Spinal cord (tissue), 10 donors: ENCODE measurements around the gene IFIH1. TPM values are rescaled to one million over a fixed set of nuclear protein-coding genes. Genes with fewer than 3 reads are reported as not detected.

Experiments
- DNase-seq, 6 donors: peaks; one replicate each; pipeline versions ENCODE4 v3.0.0 to v3.0.0-alpha.2; 2013 to 2015; ENCODE audit warnings: low spot score in 6 of 6, low read depth in 4 of 6
- H3K27ac ChIP-seq: one replicate; pipeline ENCODE4 v1.5.1; 2013; ENCODE audit warnings: low read depth, low read length, control low read depth
- H3K27me3 ChIP-seq: one replicate; pipeline ENCODE4 v1.6.1; 2013; ENCODE audit warnings: low read length; ENCODE audit not compliant: control insufficient read depth, insufficient read depth
- H3K36me3 ChIP-seq: one replicate; pipeline ENCODE4 v1.6.1; 2013; ENCODE audit warnings: low read length; ENCODE audit not compliant: control insufficient read depth, insufficient read depth
- H3K4me1 ChIP-seq: one replicate; pipeline ENCODE4 v1.6.1; 2013; ENCODE audit warnings: low read length; ENCODE audit not compliant: control insufficient read depth, insufficient read depth
- H3K4me3 ChIP-seq: one replicate; pipeline ENCODE4 v1.5.1; 2013; ENCODE audit warnings: low read depth, low read length, control low read depth
- H3K9me3 ChIP-seq: one replicate; pipeline ENCODE4 v1.6.1; 2013; ENCODE audit warnings: low read length; ENCODE audit not compliant: control insufficient read depth, insufficient read depth
- WGBS: methylation state at CpG from one replicate; pipeline ENCODE4 v1.1.5; 2013; ENCODE audit warnings: missing lambda C conversion rate; ENCODE audit not compliant: insufficient coverage; 5-methylcytosine and 5-hydroxymethylcytosine counted together
- polyA plus RNA-seq, 2 donors: library from polyadenylated mRNA; unstranded; fragments of 120-200 nt; gene quantifications; one replicate each; pipeline ENCODE4 v1.2.1, GENCODE V29; 2013; ENCODE audit not compliant: insufficient read length in 2 of 2
- total RNA-seq, 2 donors: library from RNA; depleted of rRNA in 1 of 2; stranded (reverse); fragments of 120-200 nt in 1 of 2; fragments of >200 nt in 1 of 2; gene quantifications; one replicate each; pipeline versions ENCODE4 v1.2.3 to v1.2.4, GENCODE V29; 2013 to 2014
- donor health status: healthy.

IFIH1 gene
- total and polyA plus RNA-seq, 4 donors, result 4.9 to 9.3 (median 7.6) TPM

GRCh38 chr2:162265666-162266459 is 52.6 kb downstream of the IFIH1 start:
- no peak overlapping the region for H3K27ac ChIP-seq
- WGBS, result 81% methylated on average over 4 of the region's 7 CpGs
- H3K9me3 ChIP-seq, result no peaks in the 10 kb centered on the region
- no peak for DNase-seq
- no peaks in the 10 kb centered on the region for H3K36me3 ChIP-seq
- H3K4me3 ChIP-seq, result no peak overlapping the region
- H3K27me3 ChIP-seq, result no peaks in the 10 kb centered on the region
- no peaks in the 10 kb centered on the region for H3K4me1 ChIP-seq

- H3K4me1 ChIP-seq, result no peaks in the 10 kb centered on the region
- no peaks in the 10 kb centered on the region for H3K9me3 ChIP-seq
- H3K27me3 ChIP-seq, result no peaks in the 10 kb centered on the region
- no peak overlapping the region for H3K4me3 ChIP-seq
- H3K36me3 ChIP-seq, result no peaks in the 10 kb centered on the region
- H3K27ac ChIP-seq, result no peak overlapping the region
- no peak for DNase-seq
- WGBS, result 69% methylated on average over 3 of the region's 4 CpGs
Measured at GRCh38 chr2:162261032-162261945, 57.2 kb downstream of the IFIH1 start.

GRCh38 chr2:162258686-162259085 is 59.8 kb downstream of the IFIH1 start:
- H3K36me3 ChIP-seq, result no peaks in the 10 kb centered on the region
- H3K27me3 ChIP-seq, result no peaks in the 10 kb centered on the region
- no peak for DNase-seq
- no peaks in the 10 kb centered on the region for H3K4me1 ChIP-seq
- no peaks in the 10 kb centered on the region for H3K9me3 ChIP-seq
- H3K27ac ChIP-seq, result no peak overlapping the region
- H3K4me3 ChIP-seq, result no peak overlapping the region
- WGBS, result 100% methylated on average over 1 of the region's 2 CpGs

- no peak for DNase-seq
- no peak overlapping the region for H3K4me3 ChIP-seq
Measured at GRCh38 chr2:162258169-162258568, 60.3 kb downstream of the IFIH1 start.

GRCh38 chr2:162257425-162257824 is 61.1 kb downstream of the IFIH1 start:
- no peaks in the 10 kb centered on the region for H3K4me1 ChIP-seq
- H3K27ac ChIP-seq, result no peak overlapping the region
- no peak overlapping the region for H3K4me3 ChIP-seq
- H3K27me3 ChIP-seq, result no peaks in the 10 kb centered on the region
- H3K36me3 ChIP-seq, result no peaks in the 10 kb centered on the region
- WGBS, result no CpG with 5 or more reads among the region's 1 CpG
- H3K9me3 ChIP-seq, result no peaks in the 10 kb centered on the region
- no peak for DNase-seq

More at GRCh38 chr2:162258169-162258568, 60.3 kb downstream of the IFIH1 start:
- 100% methylated on average over 1 of the region's 4 CpGs for WGBS
- Histone ChIP-seq H3K9me3 (no peaks in the 10 kb centered on the region), H3K36me3 (no peaks in the 10 kb centered on the region), H3K27ac (no peak overlapping the region), H3K4me1 (no peaks in the 10 kb centered on the region), H3K27me3 (no peaks in the 10 kb centered on the region)

GRCh38 chr2:162256591-162256991 is 61.9 kb downstream of the IFIH1 start:
- Histone ChIP-seq H3K4me1 (no peaks in the 10 kb centered on the region), H3K4me3 (no peak overlapping the region), H3K9me3 (no peaks in the 10 kb centered on the region), H3K27ac (no peak overlapping the region), H3K27me3 (no peaks in the 10 kb centered on the region), H3K36me3 (no peaks in the 10 kb centered on the region)
- no peak for DNase-seq
- 86% methylated on average over 2 of the region's 2 CpGs for WGBS

GRCh38 chr2:162254236-162254871 is 64.1 kb downstream of the IFIH1 start:
- Histone ChIP-seq H3K27ac (no peak overlapping the region), H3K36me3 (no peaks in the 10 kb centered on the region), H3K27me3 (no peaks in the 10 kb centered on the region), H3K4me1 (no peaks in the 10 kb centered on the region), H3K4me3 (no peak overlapping the region), H3K9me3 (peaks cover 5% of the 10 kb centered on the region)
- no peak for DNase-seq
- no CpG with 5 or more reads among the region's 2 CpGs for WGBS

- no peaks in the 10 kb centered on the region for H3K36me3 ChIP-seq
- no peaks in the 10 kb centered on the region for H3K4me1 ChIP-seq
- H3K4me3 ChIP-seq, result no peak overlapping the region
- WGBS, result no CpG with 5 or more reads among the region's 3 CpGs
- no peak for DNase-seq
- H3K27ac ChIP-seq, result no peak overlapping the region
- H3K27me3 ChIP-seq, result no peaks in the 10 kb centered on the region
- peaks cover 5% of the 10 kb centered on the region for H3K9me3 ChIP-seq
Measured at GRCh38 chr2:162253435-162253834, 65.0 kb downstream of the IFIH1 start.

- Histone ChIP-seq H3K4me1 (no peaks in the 10 kb centered on the region), H3K27ac (no peak overlapping the region), H3K9me3 (peaks cover 5% of the 10 kb centered on the region), H3K36me3 (no peaks in the 10 kb centered on the region), H3K4me3 (no peak overlapping the region), H3K27me3 (no peaks in the 10 kb centered on the region)
- no peak for DNase-seq
- no CpG with 5 or more reads among the region's 2 CpGs for WGBS
Measured at GRCh38 chr2:162252153-162252552, 66.3 kb downstream of the IFIH1 start.
